Naive thymus-derived CD4-positive, alpha-beta T cell (primary cell): ENCODE data around the gene GARS1. TPM values are rescaled to one million over a fixed set of nuclear protein-coding genes. Genes with fewer than 3 reads are reported as not detected.
A peak's percentile ranks its signal among the peaks of the same experiment; 100 is the strongest.

Experiments used
- ATAC-seq: fragments of 150-1000 bp; cut with Tn5 transposase; 2 replicates; pipeline ENCODE4 v1.10.0; 2021; ENCODE audit warnings: mild to moderate bottlenecking, moderate library complexity
- CTCF ChIA-PET: fragments of 350-600 bp; sonication (Branson Sonifier 250); formaldehyde crosslinking; loops from one replicate; lab custom pipeline; 2021; ENCODE audit warnings: antibody characterized with exemption; lab: Charles Lee
- POLR2A ChIA-PET: fragments of 350-600 bp; sonication (Branson Sonifier 250); formaldehyde crosslinking; loops from one replicate; lab custom pipeline; 2021; ENCODE audit warnings: antibody characterized with exemption, inconsistent platforms; lab: Charles Lee
- DNase-seq, 9 donors: peaks; one replicate each; pipeline versions ENCODE4 v3.0.0 to v3.0.0-alpha.2; 2020 to 2022; ENCODE audit warnings: mixed read lengths in 1 of 9
- H3K27ac ChIP-seq: one replicate; pipeline ENCODE4 v1.7.0; 2013; ENCODE audit warnings: mild to moderate bottlenecking, low read depth, low read length, moderate library complexity
- H3K27me3 ChIP-seq, 2 donors: one replicate each; pipeline ENCODE4 v1.7.0; 2013; ENCODE audit warnings: low read length in 2 of 2, mild to moderate bottlenecking in 2 of 2, moderate library complexity in 2 of 2; ENCODE audit not compliant: control insufficient read depth in 2 of 2, insufficient read depth in 2 of 2
- H3K36me3 ChIP-seq, 3 experiments: 1 replicate in 2 of 3; 2 replicates in 1 of 3; pipeline ENCODE4 v1.7.0; 2013; ENCODE audit warnings: low read length in 3 of 3, mild to moderate bottlenecking in 3 of 3, moderate library complexity in 1 of 3; ENCODE audit not compliant: insufficient read depth in 3 of 3, control insufficient read depth in 2 of 3
- H3K4me1 ChIP-seq, 2 donors: one replicate each; pipeline ENCODE4 v1.7.0; 2013; ENCODE audit warnings: low read length in 2 of 2, mild to moderate bottlenecking in 2 of 2, moderate library complexity in 1 of 2; ENCODE audit not compliant: control insufficient read depth in 2 of 2, insufficient read depth in 2 of 2
- H3K4me3 ChIP-seq: 2 replicates; pipeline ENCODE4 v1.7.0; 2013; ENCODE audit warnings: mild to moderate bottlenecking, low read length
- H3K9me3 ChIP-seq, 3 experiments: 1 replicate in 2 of 3; 2 replicates in 1 of 3; pipeline ENCODE4 v1.7.0; 2013; ENCODE audit warnings: low read length in 3 of 3; ENCODE audit not compliant: control insufficient read depth in 2 of 3
- H3K27ac Mint-ChIP-seq, 9 donors: one replicate each; pipeline ENCODE4 v1.8.0; 2020 to 2022; ENCODE audit warnings: mixed read lengths in 9 of 9, mild to moderate bottlenecking in 8 of 9, moderate library complexity in 5 of 9, inconsistent platforms in 2 of 9
- H3K27me3 Mint-ChIP-seq, 5 donors: one replicate each; pipeline ENCODE4 v1.8.0; 2021 to 2022; ENCODE audit warnings: mixed read lengths in 5 of 5, mild to moderate bottlenecking in 1 of 5
- H3K36me3 Mint-ChIP-seq, 5 donors: one replicate each; pipeline ENCODE4 v1.8.0; 2020 to 2022; ENCODE audit warnings: mixed read lengths in 5 of 5, mild to moderate bottlenecking in 3 of 5, inconsistent platforms in 1 of 5
- H3K4me1 Mint-ChIP-seq, 7 donors: one replicate each; pipeline ENCODE4 v1.8.0; 2020 to 2022; ENCODE audit warnings: mixed read lengths in 7 of 7, mild to moderate bottlenecking in 3 of 7, inconsistent platforms in 1 of 7
- H3K4me3 Mint-ChIP-seq, 10 donors: one replicate each; pipeline ENCODE4 v1.8.0; 2020 to 2022; ENCODE audit warnings: mild to moderate bottlenecking in 10 of 10, mixed read lengths in 10 of 10, moderate library complexity in 6 of 10, inconsistent platforms in 2 of 10
- H3K9me3 Mint-ChIP-seq, 11 donors: one replicate each; pipeline ENCODE4 v1.8.0; 2020 to 2022; ENCODE audit warnings: mixed read lengths in 11 of 11, mild to moderate bottlenecking in 4 of 11, inconsistent platforms in 1 of 11, moderate library complexity in 1 of 11
- intact Hi-C, 2 donors: fragments of 100-400 bp; cut with micrococcal nuclease; formaldehyde crosslinking; loops; one replicate each; pipeline ENCODE4 v1.15.1; 2023
- polyA plus RNA-seq, 2 donors: library from polyadenylated mRNA; unstranded; fragments of 300-500 nt; fragmentation: Illumina TruSeq; gene quantifications; one replicate each; pipeline ENCODE4 v1.2.3, GENCODE V29; 2021
- total RNA-seq, 6 experiments: library from RNA in 5 of 6; stranded (reverse) in 5 of 6; gene quantifications; 1 replicate in 5 of 6; 2 replicates in 1 of 6; pipeline ENCODE4 v1.2.3 and lab custom pipeline; 2021 to 2026

GARS1 gene
- total and polyA plus RNA-seq, 7 experiments from 2014 or later: 73.8 to 143 (median 75.9) TPM

- Histone ChIP-seq H3K27ac (no peak overlapping the region), H3K4me1 (no peaks in the 10 kb centered on the region), H3K9me3 (no peaks in the 10 kb centered on the region), H3K36me3 (no peaks in the 10 kb centered on the region), H3K27me3 (no peaks in the 10 kb centered on the region), H3K4me3 (no peak overlapping the region)
- POLR2A ChIA-PET: no interaction called here
- H3K4me3 Mint-ChIP-seq: no peak overlapping the region
- DNase-seq (no peak), ATAC-seq (no peak)
- peaks cover 0 to 25% (median 13%) of the 10 kb centered on the region in 5 donors for H3K36me3 Mint-ChIP-seq
- no peaks in the 10 kb centered on the region for H3K27me3 Mint-ChIP-seq
- H3K4me1 Mint-ChIP-seq: peaks cover 0 to 3% (median 0%) of the 10 kb centered on the region in 7 donors
- intact Hi-C loops: no loop called here
- CTCF ChIA-PET: no interaction called here
- H3K9me3 Mint-ChIP-seq: peaks cover 0 to 1% (median 0%) of the 10 kb centered on the region in 11 donors
- H3K27ac Mint-ChIP-seq: peak overlapping the region in 2 of 9 donors; percentile 36 to 52
Observed at GRCh38 chr7:30648744-30649540, 54.3 kb downstream of the GARS1 start.

DNA sequence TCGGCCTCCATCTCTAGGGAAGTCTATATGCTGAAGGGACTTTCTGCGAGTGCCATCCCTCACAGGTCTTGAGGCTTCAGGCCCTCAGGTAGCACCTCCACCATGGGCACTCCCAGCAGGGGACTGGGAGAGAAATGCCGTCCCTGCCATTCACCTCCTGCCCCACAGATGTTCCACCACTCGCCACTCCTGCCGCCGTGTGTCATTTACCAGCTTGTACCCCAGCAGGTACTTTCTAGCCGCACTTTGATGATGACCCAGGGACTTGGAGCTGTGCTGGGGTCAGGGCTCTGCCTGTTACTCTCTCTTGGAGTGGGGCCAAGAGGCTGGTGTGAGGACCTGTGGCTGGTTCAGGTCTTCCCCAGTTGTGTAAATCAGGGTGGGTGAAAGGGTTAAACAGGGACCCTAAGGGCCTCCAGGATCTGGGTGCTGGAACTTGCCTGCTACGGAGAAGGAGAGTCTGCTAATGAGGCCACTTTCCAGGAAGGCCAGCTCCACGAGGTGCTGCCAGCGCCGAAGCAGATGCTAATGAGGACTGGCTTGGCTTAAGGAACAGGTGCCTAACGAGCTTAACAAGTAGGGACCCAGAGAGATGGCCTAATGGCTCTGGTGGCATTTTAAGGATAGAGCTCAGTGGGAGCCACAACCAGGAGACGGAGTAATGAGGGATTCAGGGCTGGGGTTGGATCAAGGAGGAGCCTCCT lies 55.2 kb downstream of the GARS1 start:
- POLR2A ChIA-PET: no interaction called here
- DNase-seq: no peak
- CTCF ChIA-PET: no interaction called here

DNA sequence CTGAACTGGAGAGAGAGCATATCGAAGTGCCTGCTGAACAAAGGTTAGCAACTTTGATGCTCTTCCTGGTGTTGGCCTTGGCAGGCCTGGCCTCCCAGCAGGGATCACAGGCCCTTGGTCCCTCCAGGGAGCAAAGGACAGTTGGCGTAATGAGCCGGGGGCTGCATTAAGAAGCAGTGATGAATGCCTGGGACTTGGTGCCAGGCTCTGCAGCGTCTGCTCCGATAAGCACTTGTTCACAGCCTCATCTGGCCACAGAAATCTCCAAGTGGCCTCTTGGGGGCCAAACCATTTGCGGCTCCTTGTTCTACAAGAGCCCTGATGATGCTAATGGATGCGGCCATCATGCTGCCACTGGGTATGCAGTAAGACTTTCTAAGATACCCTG lies 55.7 kb downstream of the GARS1 start:
- peaks cover 0 to 23% (median 2%) of the 10 kb centered on the region in 5 donors for H3K36me3 Mint-ChIP-seq
- H3K9me3 ChIP-seq: no peaks in the 10 kb centered on the region
- H3K9me3 Mint-ChIP-seq: peaks cover 0 to 1% (median 0%) of the 10 kb centered on the region in 11 donors
- no peak overlapping the region for H3K4me3 Mint-ChIP-seq
- H3K27me3 ChIP-seq: no peaks in the 10 kb centered on the region
- no peak for DNase-seq
- H3K4me3 ChIP-seq: no peak overlapping the region
- peaks cover 0 to 3% (median 0%) of the 10 kb centered on the region in 7 donors for H3K4me1 Mint-ChIP-seq
- intact Hi-C loops: no loop called here
- no peaks in the 10 kb centered on the region for H3K36me3 ChIP-seq
- H3K27ac ChIP-seq: no peak overlapping the region
- ChIA-PET POLR2A (interaction anchor here (0.6 kb wide), 1 partner anchor 1898 kb away, joined by 4 read pairs; no protein-coding TSS in a partner anchor), CTCF (no interaction called here)
- no peaks in the 10 kb centered on the region for H3K27me3 Mint-ChIP-seq
- no peak for ATAC-seq
- peak overlapping the region in 1 of 9 donors; percentile 42 for H3K27ac Mint-ChIP-seq
- H3K4me1 ChIP-seq: no peaks in the 10 kb centered on the region

More for the DNA sequence above, 55.2 kb downstream of the GARS1 start:
- Mint-ChIP-seq H3K4me1 (peaks cover 0 to 3% (median 0%) of the 10 kb centered on the region in 7 donors), H3K36me3 (peaks cover 0 to 27% (median 6%) of the 10 kb centered on the region in 5 donors), H3K27me3 (no peaks in the 10 kb centered on the region), H3K27ac (peak overlapping the region in 1 of 9 donors; percentile 46), H3K4me3 (no peak overlapping the region), H3K9me3 (peaks cover 0 to 1% (median 0%) of the 10 kb centered on the region in 11 donors)
- Histone ChIP-seq H3K4me1 (no peaks in the 10 kb centered on the region), H3K36me3 (no peaks in the 10 kb centered on the region), H3K9me3 (no peaks in the 10 kb centered on the region), H3K27ac (no peak overlapping the region), H3K27me3 (no peaks in the 10 kb centered on the region), H3K4me3 (no peak overlapping the region)
- intact Hi-C loops: no loop called here
- no peak for ATAC-seq

GRCh38 chr7:30652132-30652531 lies 57.5 kb downstream of the GARS1 start:
- peaks cover 0 to 1% (median 0%) of the 10 kb centered on the region in 11 donors for H3K9me3 Mint-ChIP-seq
- H3K27ac Mint-ChIP-seq: no peak overlapping the region
- Histone ChIP-seq H3K4me3 (no peak overlapping the region), H3K36me3 (no peaks in the 10 kb centered on the region), H3K27me3 (no peaks in the 10 kb centered on the region), H3K9me3 (no peaks in the 10 kb centered on the region), H3K27ac (no peak overlapping the region), H3K4me1 (no peaks in the 10 kb centered on the region)
- ATAC-seq (no peak), DNase-seq (no peak)
- H3K36me3 Mint-ChIP-seq: peaks cover 0 to 13% (median 0%) of the 10 kb centered on the region in 5 donors
- intact Hi-C loops: no loop called here
- H3K27me3 Mint-ChIP-seq: no peaks in the 10 kb centered on the region
- H3K4me3 Mint-ChIP-seq: no peak overlapping the region
- H3K4me1 Mint-ChIP-seq: peaks cover 0 to 3% (median 0%) of the 10 kb centered on the region in 7 donors
- ChIA-PET POLR2A (no interaction called here), CTCF (no interaction called here)

GRCh38 chr7:30652698-30653641 lies 58.3 kb downstream of the GARS1 start:
- POLR2A ChIA-PET: interaction anchor here (0.6 kb wide), 1 partner anchor 13 kb away, joined by 3 read pairs; no protein-coding TSS in a partner anchor
- CTCF ChIA-PET: no interaction called here
- H3K27me3 Mint-ChIP-seq: no peaks in the 10 kb centered on the region
- ATAC-seq (no peak), DNase-seq (no peak)
- Histone ChIP-seq H3K9me3 (no peaks in the 10 kb centered on the region), H3K27ac (no peak overlapping the region), H3K4me3 (no peak overlapping the region), H3K27me3 (no peaks in the 10 kb centered on the region), H3K4me1 (no peaks in the 10 kb centered on the region), H3K36me3 (no peaks in the 10 kb centered on the region)
- intact Hi-C loops: no loop called here
- H3K27ac Mint-ChIP-seq: no peak overlapping the region
- H3K4me1 Mint-ChIP-seq: peaks cover 0 to 3% (median 0%) of the 10 kb centered on the region in 7 donors
- peaks cover 0 to 1% (median 0%) of the 10 kb centered on the region in 11 donors for H3K9me3 Mint-ChIP-seq
- H3K4me3 Mint-ChIP-seq: no peak overlapping the region
- peaks cover 0 to 13% (median 0%) of the 10 kb centered on the region in 5 donors for H3K36me3 Mint-ChIP-seq
